ENCODE data around the gene THOC2.
"Not testable (repeated sequence)": the region's sequence is repeated elsewhere in the genome, so short reads cannot be mapped to it uniquely, and the experiment has no call there.

The THOC2 gene

GRCh38 chrX:123665197-123665596, 67.7 kb downstream of the THOC2 start:
- H3K4me1 Mint-ChIP-seq (ENCODE audit: low read depth): no peaks in the 10 kb centered on the region
- no peak overlapping the region for H3K27ac Mint-ChIP-seq
- peaks cover 57% of the 10 kb centered on the region for H3K36me3 Mint-ChIP-seq (ENCODE audit: low read depth)
- intact Hi-C loops (cut with micrococcal nuclease): no loop called here
- H3K9me3 Mint-ChIP-seq: no peaks in the 10 kb centered on the region
- H3K4me3 Mint-ChIP-seq: no peak overlapping the region
- H3K27me3 Mint-ChIP-seq: no peaks in the 10 kb centered on the region

- H3K9me3 Mint-ChIP-seq; H3K27me3 Mint-ChIP-seq; intact Hi-C loops (cut with micrococcal nuclease); H3K4me3 Mint-ChIP-seq; H3K4me1 Mint-ChIP-seq (ENCODE audit: low read depth); H3K27ac Mint-ChIP-seq: not testable (repeated sequence)
- peaks cover 57% of the 10 kb centered on the region for H3K36me3 Mint-ChIP-seq (ENCODE audit: low read depth)
Measured at GRCh38 chrX:123664467-123665167, 68.2 kb downstream of the THOC2 start.

- H3K4me1 Mint-ChIP-seq (ENCODE audit: low read depth); intact Hi-C loops (cut with micrococcal nuclease); H3K27me3 Mint-ChIP-seq; H3K27ac Mint-ChIP-seq; H3K4me3 Mint-ChIP-seq; H3K9me3 Mint-ChIP-seq: not testable (repeated sequence)
- H3K36me3 Mint-ChIP-seq (ENCODE audit: low read depth): peaks cover 52% of the 10 kb centered on the region
Measured at GRCh38 chrX:123663720-123664119, 69.1 kb downstream of the THOC2 start.

- H3K4me1 Mint-ChIP-seq (ENCODE audit: low read depth): peaks cover 12% of the 10 kb centered on the region
- not testable (repeated sequence) for H3K4me3 Mint-ChIP-seq, H3K9me3 Mint-ChIP-seq
Measured at GRCh38 chrX:123656507-123656906, 76.3 kb downstream of the THOC2 start.

GRCh38 chrX:123648811-123649181, 84.1 kb downstream of the THOC2 start:
- peaks cover 24% of the 10 kb centered on the region for H3K4me1 Mint-ChIP-seq (ENCODE audit: low read depth)
- peaks cover 45% of the 10 kb centered on the region for H3K36me3 Mint-ChIP-seq (ENCODE audit: low read depth)
- H3K4me3 Mint-ChIP-seq; H3K27me3 Mint-ChIP-seq; H3K27ac Mint-ChIP-seq; intact Hi-C loops (cut with micrococcal nuclease); H3K9me3 Mint-ChIP-seq: not testable (repeated sequence)

More at GRCh38 chrX:123656507-123656906, 76.3 kb downstream of the THOC2 start:
- peaks cover 42% of the 10 kb centered on the region for H3K36me3 Mint-ChIP-seq (ENCODE audit: low read depth)
- H3K27me3 Mint-ChIP-seq; intact Hi-C loops (cut with micrococcal nuclease); H3K27ac Mint-ChIP-seq: not testable (repeated sequence)

GRCh38 chrX:123648028-123648810, 84.6 kb downstream of the THOC2 start:
- Mint-ChIP-seq H3K27me3 (no peaks in the 10 kb centered on the region), H3K27ac (no peak overlapping the region), H3K36me3 (ENCODE audit: low read depth) (peaks cover 47% of the 10 kb centered on the region), H3K4me1 (ENCODE audit: low read depth) (peaks cover 24% of the 10 kb centered on the region), H3K4me3 (no peak overlapping the region), H3K9me3 (no peaks in the 10 kb centered on the region)
- intact Hi-C loops (cut with micrococcal nuclease): no loop called here

GRCh38 chrX:123647244-123647643, 85.6 kb downstream of the THOC2 start:
- Mint-ChIP-seq H3K27me3 (no peaks in the 10 kb centered on the region), H3K4me1 (ENCODE audit: low read depth) (peaks cover 14% of the 10 kb centered on the region), H3K27ac (no peak overlapping the region), H3K9me3 (no peaks in the 10 kb centered on the region), H3K36me3 (ENCODE audit: low read depth) (peaks cover 54% of the 10 kb centered on the region), H3K4me3 (no peak overlapping the region)
- intact Hi-C loops (cut with micrococcal nuclease): no loop called here

- H3K4me1 Mint-ChIP-seq (ENCODE audit: low read depth): no peaks in the 10 kb centered on the region
- no peaks in the 10 kb centered on the region for H3K9me3 Mint-ChIP-seq
- H3K36me3 Mint-ChIP-seq (ENCODE audit: low read depth): peaks cover 54% of the 10 kb centered on the region
- no peak overlapping the region for H3K4me3 Mint-ChIP-seq
- intact Hi-C loops (cut with micrococcal nuclease): loop anchor here (10.0 kb wide), 1 partner anchor 445 kb away; no protein-coding TSS in a partner anchor
- H3K27me3 Mint-ChIP-seq: no peaks in the 10 kb centered on the region
- H3K27ac Mint-ChIP-seq: no peak overlapping the region
Measured at GRCh38 chrX:123629502-123629901, 103.3 kb downstream of the THOC2 start.

- Mint-ChIP-seq H3K27me3 (no peaks in the 10 kb centered on the region), H3K36me3 (ENCODE audit: low read depth) (peaks cover 55% of the 10 kb centered on the region), H3K4me1 (ENCODE audit: low read depth) (no peaks in the 10 kb centered on the region), H3K27ac (no peak overlapping the region), H3K9me3 (no peaks in the 10 kb centered on the region), H3K4me3 (no peak overlapping the region)
- intact Hi-C loops (cut with micrococcal nuclease): loop anchor here (10.0 kb wide), 1 partner anchor 448 kb away; no protein-coding TSS in a partner anchor
Measured at GRCh38 chrX:123626962-123627361, 105.9 kb downstream of the THOC2 start.

GRCh38 chrX:123625952-123626351, 106.9 kb downstream of the THOC2 start:
- no peaks in the 10 kb centered on the region for H3K27me3 Mint-ChIP-seq
- no peaks in the 10 kb centered on the region for H3K4me1 Mint-ChIP-seq (ENCODE audit: low read depth)
- peaks cover 64% of the 10 kb centered on the region for H3K36me3 Mint-ChIP-seq (ENCODE audit: low read depth)
- intact Hi-C loops (cut with micrococcal nuclease): loop anchor here (10.0 kb wide), 1 partner anchor 449 kb away; no protein-coding TSS in a partner anchor
- H3K9me3 Mint-ChIP-seq: no peaks in the 10 kb centered on the region
- H3K27ac Mint-ChIP-seq: no peak overlapping the region
- no peak overlapping the region for H3K4me3 Mint-ChIP-seq

GRCh38 chrX:123625477-123625876, 107.4 kb downstream of the THOC2 start:
- intact Hi-C loops (cut with micrococcal nuclease): loop anchor here (10.0 kb wide), 1 partner anchor 449 kb away; no protein-coding TSS in a partner anchor
- Mint-ChIP-seq H3K4me3 (no peak overlapping the region), H3K4me1 (ENCODE audit: low read depth) (no peaks in the 10 kb centered on the region), H3K27ac (no peak overlapping the region), H3K27me3 (no peaks in the 10 kb centered on the region), H3K36me3 (ENCODE audit: low read depth) (peaks cover 69% of the 10 kb centered on the region), H3K9me3 (no peaks in the 10 kb centered on the region)

- Mint-ChIP-seq H3K4me3 (no peak overlapping the region), H3K9me3 (no peaks in the 10 kb centered on the region), H3K36me3 (ENCODE audit: low read depth) (peaks cover 30% of the 10 kb centered on the region), H3K4me1 (ENCODE audit: low read depth) (no peaks in the 10 kb centered on the region), H3K27ac (no peak overlapping the region), H3K27me3 (no peaks in the 10 kb centered on the region)
- intact Hi-C loops (cut with micrococcal nuclease): no loop called here
Measured at GRCh38 chrX:123617007-123617406, 115.8 kb downstream of the THOC2 start.

- no peaks in the 10 kb centered on the region for H3K4me1 Mint-ChIP-seq (ENCODE audit: low read depth)
- H3K4me3 Mint-ChIP-seq: no peak overlapping the region
- no peak overlapping the region for H3K27ac Mint-ChIP-seq
- intact Hi-C loops (cut with micrococcal nuclease): no loop called here
- no peaks in the 10 kb centered on the region for H3K27me3 Mint-ChIP-seq
- peaks cover 68% of the 10 kb centered on the region for H3K36me3 Mint-ChIP-seq (ENCODE audit: low read depth)
- H3K9me3 Mint-ChIP-seq: no peaks in the 10 kb centered on the region
Measured at GRCh38 chrX:123610915-123611314, 121.9 kb downstream of the THOC2 start.

- intact Hi-C loops (cut with micrococcal nuclease): no loop called here
- H3K27me3 Mint-ChIP-seq: no peaks in the 10 kb centered on the region
- no peak overlapping the region for H3K27ac Mint-ChIP-seq
- H3K4me3 Mint-ChIP-seq: no peak overlapping the region
- H3K4me1 Mint-ChIP-seq (ENCODE audit: low read depth): no peaks in the 10 kb centered on the region
- H3K9me3 Mint-ChIP-seq: no peaks in the 10 kb centered on the region
- H3K36me3 Mint-ChIP-seq (ENCODE audit: low read depth): peaks cover 81% of the 10 kb centered on the region
Measured at GRCh38 chrX:123607806-123608205, 125.0 kb downstream of the THOC2 start.
